Peyer's patch (tissue), 4 donors: ENCODE data around the gene TTC22. TPM values are rescaled to one million over a fixed set of nuclear protein-coding genes. Genes with fewer than 3 reads are reported as not detected.

Source experiments
- DNase-seq, 3 donors: peaks; one replicate each; pipeline ENCODE4 v3.0.0-alpha.2; 2017 to 2019
- H3K27ac ChIP-seq, 4 donors: fragments of 200-600 bp; sonication (generic); one replicate each; pipeline ENCODE4 v1.5.1; 2016 to 2019
- H3K27me3 ChIP-seq, 2 donors: fragments of 200-600 bp; sonication (generic); one replicate each; pipeline ENCODE4 v1.5.1; 2019
- H3K36me3 ChIP-seq, 3 donors: fragments of 200-600 bp; sonication (generic); one replicate each; pipeline ENCODE4 v1.5.1; 2016 to 2019
- H3K4me1 ChIP-seq, 4 donors: fragments of 200-600 bp; sonication (generic); one replicate each; pipeline ENCODE4 v1.5.1; 2016 to 2019
- H3K4me3 ChIP-seq, 4 donors: fragments of 200-600 bp; sonication (generic); 1 replicate in 3 of 4; 2 replicates in 1 of 4; pipeline ENCODE4 v1.5.1; 2016 to 2019; ENCODE audit warnings: mild to moderate bottlenecking in 1 of 4
- H3K9me3 ChIP-seq, 4 donors: fragments of 200-600 bp; sonication (generic); one replicate each; pipeline ENCODE4 v1.5.1; 2016 to 2019; ENCODE audit warnings: mild to moderate bottlenecking in 1 of 4
- POLR2A ChIP-seq, 2 donors: fragments of 450-650 bp; IDR thresholded peaks; one replicate each; pipeline ENCODE4 v1.5.1; 2017; ENCODE audit warnings: antibody characterized with exemption in 2 of 2, mild to moderate bottlenecking in 2 of 2, moderate library complexity in 2 of 2
- total RNA-seq, 4 donors: library from RNA; depleted of rRNA; stranded (reverse); fragments of >200 nt; gene quantifications; one replicate each; pipeline ENCODE4 v1.1.0, GENCODE V29; 2016
- TF ChIP-seq, protein P1 (sequence below), 6 experiments: fragments of 450-650 bp in 4 of 6; fragments of 200-600 bp in 2 of 6; sonication (generic) in 1 of 6; IDR thresholded peaks; one replicate each; pipeline ENCODE4 v1.5.1; 2017 to 2019; ENCODE audit warnings: antibody characterized with exemption in 6 of 6, mild to moderate bottlenecking in 3 of 6, moderate library complexity in 1 of 6

The TTC22 gene
- total RNA-seq, 4 donors from 2014 or later, result 15.7 to 136 (median 102) TPM

- no peaks in the 10 kb centered on the region for H3K36me3 ChIP-seq
These were observed 15.8 kb upstream of the TTC22 start for GRCh38 chr1:54816951-54817350.

GRCh38 chr1:54816130-54816529 lies 15.0 kb upstream of the TTC22 start:
- Histone ChIP-seq H3K36me3 (no peaks in the 10 kb centered on the region), H3K9me3 (no peaks in the 10 kb centered on the region), H3K4me1 (peaks cover 0 to 14% (median 5%) of the 10 kb centered on the region in 4 donors), H3K27me3 (no peaks in the 10 kb centered on the region), H3K4me3 (peak overlapping the region in 1 of 4 donors; percentile 22), H3K27ac (peak overlapping the region in 3 of 4 donors; percentile 59 to 90 (median 85))
- peak in 1 of 3 donors; percentile 35 for DNase-seq
- TF ChIP-seq POLR2A (IDR thresholded peaks at IDR 0.05), result no peak
- TF ChIP-seq, protein P1, sequence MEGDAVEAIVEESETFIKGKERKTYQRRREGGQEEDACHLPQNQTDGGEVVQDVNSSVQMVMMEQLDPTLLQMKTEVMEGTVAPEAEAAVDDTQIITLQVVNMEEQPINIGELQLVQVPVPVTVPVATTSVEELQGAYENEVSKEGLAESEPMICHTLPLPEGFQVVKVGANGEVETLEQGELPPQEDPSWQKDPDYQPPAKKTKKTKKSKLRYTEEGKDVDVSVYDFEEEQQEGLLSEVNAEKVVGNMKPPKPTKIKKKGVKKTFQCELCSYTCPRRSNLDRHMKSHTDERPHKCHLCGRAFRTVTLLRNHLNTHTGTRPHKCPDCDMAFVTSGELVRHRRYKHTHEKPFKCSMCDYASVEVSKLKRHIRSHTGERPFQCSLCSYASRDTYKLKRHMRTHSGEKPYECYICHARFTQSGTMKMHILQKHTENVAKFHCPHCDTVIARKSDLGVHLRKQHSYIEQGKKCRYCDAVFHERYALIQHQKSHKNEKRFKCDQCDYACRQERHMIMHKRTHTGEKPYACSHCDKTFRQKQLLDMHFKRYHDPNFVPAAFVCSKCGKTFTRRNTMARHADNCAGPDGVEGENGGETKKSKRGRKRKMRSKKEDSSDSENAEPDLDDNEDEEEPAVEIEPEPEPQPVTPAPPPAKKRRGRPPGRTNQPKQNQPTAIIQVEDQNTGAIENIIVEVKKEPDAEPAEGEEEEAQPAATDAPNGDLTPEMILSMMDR (IDR thresholded peaks at IDR 0.05), result no peak

More at GRCh38 chr1:54816951-54817350, 15.8 kb upstream of the TTC22 start:
- H3K27ac ChIP-seq, result no peak overlapping the region
- no peaks in the 10 kb centered on the region for H3K9me3 ChIP-seq
- no peak for DNase-seq
- H3K27me3 ChIP-seq, result no peaks in the 10 kb centered on the region
- no peak for TF ChIP-seq POLR2A (IDR thresholded peaks at IDR 0.05)
- TF ChIP-seq, protein P1 (IDR thresholded peaks at IDR 0.05), result no peak
- no peak overlapping the region for H3K4me3 ChIP-seq
- H3K4me1 ChIP-seq, result peaks cover 0 to 14% (median 5%) of the 10 kb centered on the region in 4 donors

DNA sequence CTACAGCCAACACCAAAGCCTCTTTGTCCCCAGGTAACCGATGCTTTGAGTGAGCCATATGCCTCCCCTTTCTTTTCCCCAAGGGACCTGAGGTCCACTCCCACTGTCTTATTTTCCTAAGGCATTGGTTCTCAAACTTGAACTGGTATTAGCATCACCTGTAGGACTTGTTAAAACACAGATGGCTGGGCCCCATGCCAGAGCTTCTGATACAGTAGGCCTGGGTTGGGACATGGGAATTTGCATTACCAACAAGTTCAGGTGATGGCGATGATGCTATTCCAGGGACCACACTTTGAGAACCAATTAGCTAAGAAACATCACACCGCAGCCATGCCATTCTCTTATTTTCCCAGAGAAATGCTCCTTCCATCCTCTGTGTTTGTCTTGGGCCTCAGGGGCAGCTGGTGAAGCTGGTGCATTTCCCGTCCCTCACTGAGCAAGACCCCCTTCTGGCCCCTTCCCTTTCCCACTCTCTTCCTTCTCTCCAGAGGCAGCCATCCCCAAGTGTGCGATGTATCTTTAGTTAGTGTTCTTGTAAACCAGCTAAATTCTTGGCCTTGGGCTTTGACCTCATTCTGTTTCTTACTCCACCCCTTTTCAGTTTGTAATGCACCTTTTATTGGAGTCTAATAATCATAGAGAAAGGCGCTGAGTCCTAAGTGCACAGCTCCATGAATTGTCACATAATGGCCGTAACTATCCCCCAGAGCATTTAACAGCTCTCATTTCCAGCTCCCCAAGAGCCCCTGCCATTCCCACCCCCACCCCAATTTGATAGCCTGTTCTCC lies 14.2 kb upstream of the TTC22 start:
- no peaks in the 10 kb centered on the region for H3K27me3 ChIP-seq
- H3K36me3 ChIP-seq, result no peaks in the 10 kb centered on the region
- TF ChIP-seq, protein P1 (IDR thresholded peaks at IDR 0.05), result no peak
- peak in 1 of 2 donors; percentile 67 for TF ChIP-seq POLR2A (IDR thresholded peaks at IDR 0.05)
- peak overlapping the region in 2 of 4 donors; percentile 25 to 38 for H3K4me3 ChIP-seq
- H3K4me1 ChIP-seq, result peaks cover 0 to 14% (median 5%) of the 10 kb centered on the region in 4 donors
- no peaks in the 10 kb centered on the region for H3K9me3 ChIP-seq
- H3K27ac ChIP-seq, result peak overlapping the region in 3 of 4 donors; percentile 73 to 90 (median 85)
- DNase-seq, result peak in 2 of 3 donors; percentile 13 to 65

DNA sequence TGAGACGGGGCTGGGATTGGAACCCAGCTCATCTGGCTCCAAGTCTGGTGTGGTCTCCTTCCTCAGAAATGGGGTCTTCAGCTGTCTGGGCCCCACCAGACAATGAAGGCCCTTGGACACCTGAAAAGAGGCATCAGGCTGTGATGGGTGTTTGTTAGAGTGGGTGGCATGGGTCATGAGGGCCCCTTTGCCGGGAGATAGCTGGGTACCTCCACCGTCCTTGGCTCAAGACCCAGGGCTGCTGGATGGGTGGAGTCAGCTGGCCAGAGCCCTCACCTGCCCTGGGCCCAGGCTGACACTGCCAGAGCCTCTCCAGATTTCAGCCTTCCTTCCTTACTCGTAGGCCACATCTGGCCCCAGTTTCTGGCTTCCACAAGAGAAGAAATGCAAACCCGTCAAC lies 13.4 kb upstream of the TTC22 start:
- H3K4me1 ChIP-seq, result peaks cover 0 to 14% (median 5%) of the 10 kb centered on the region in 4 donors
- TF ChIP-seq, protein P1 (IDR thresholded peaks at IDR 0.05), result no peak
- no peaks in the 10 kb centered on the region for H3K36me3 ChIP-seq
- H3K27me3 ChIP-seq, result no peaks in the 10 kb centered on the region
- DNase-seq, result peak in 2 of 3 donors; percentile 1 to 30
- no peaks in the 10 kb centered on the region for H3K9me3 ChIP-seq
- peak overlapping the region in 2 of 4 donors; percentile 18 to 38 for H3K4me3 ChIP-seq
- H3K27ac ChIP-seq, result peak overlapping the region in 3 of 4 donors; percentile 73 to 90 (median 85)

DNA sequence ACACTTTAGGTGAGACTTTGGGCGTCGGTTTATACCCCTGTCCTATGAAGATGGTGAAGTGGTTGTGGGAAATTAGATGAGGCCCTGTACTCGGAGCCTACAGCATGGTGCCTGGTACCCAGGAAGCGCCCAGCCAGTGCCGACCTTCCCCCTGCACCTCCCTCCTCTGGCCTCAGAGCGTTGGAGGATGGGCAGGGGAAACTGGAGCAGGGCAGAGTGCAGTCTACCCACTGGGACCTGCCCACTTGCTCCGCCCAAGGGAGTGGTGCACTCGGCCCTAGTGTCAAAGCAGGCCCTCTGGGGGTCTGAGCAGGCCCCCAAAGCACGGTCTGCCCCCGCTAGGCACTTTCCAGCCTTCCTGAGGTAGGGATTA lies 13.0 kb upstream of the TTC22 start:
- H3K36me3 ChIP-seq, result no peaks in the 10 kb centered on the region
- H3K4me3 ChIP-seq, result peak overlapping the region in 2 of 4 donors; percentile 18 to 38
- DNase-seq, result peak; percentile 12 to 85 (median 84)
- H3K27me3 ChIP-seq, result no peaks in the 10 kb centered on the region
- peak overlapping the region in 3 of 4 donors; percentile 73 to 90 (median 85) for H3K27ac ChIP-seq
- H3K4me1 ChIP-seq, result peaks cover 0 to 14% (median 5%) of the 10 kb centered on the region in 4 donors
- TF ChIP-seq POLR2A (IDR thresholded peaks at IDR 0.05), result peak in 1 of 2 donors; percentile 51
- TF ChIP-seq, protein P1 (IDR thresholded peaks at IDR 0.05), result peak in 1 of 6 experiments; percentile 17
- no peaks in the 10 kb centered on the region for H3K9me3 ChIP-seq
